Astrocyte (in vitro differentiated cells and primary cell): ENCODE measurements around the gene ADCK1.

ENCODE experiments used
- CTCF ChIP-seq: IDR thresholded peaks from 2 replicates; pipeline ENCODE4 v1.5.1; 2011; ENCODE audit warnings: low read depth, mild to moderate bottlenecking, inconsistent platforms, low read length, moderate library complexity; ENCODE audit not compliant: insufficient read depth
- EZH2 ChIP-seq: IDR thresholded peaks from 2 replicates; pipeline ENCODE4 v1.6.1; 2012; ENCODE audit warnings: mild to moderate bottlenecking, low read length, inconsistent platforms; ENCODE audit not compliant: insufficient read depth

GRCh38 chr14:77973246-77973645 is 173.3 kb downstream of the ADCK1 start:
- no peak for TF ChIP-seq CTCF
- no peak for TF ChIP-seq EZH2
